ENCODE results near the gene GSTA2.
"Not testable (repeated sequence)": the region's sequence is repeated elsewhere in the genome, so short reads cannot be mapped to it uniquely, and the experiment has no call there.

Gene GSTA2

DNA sequence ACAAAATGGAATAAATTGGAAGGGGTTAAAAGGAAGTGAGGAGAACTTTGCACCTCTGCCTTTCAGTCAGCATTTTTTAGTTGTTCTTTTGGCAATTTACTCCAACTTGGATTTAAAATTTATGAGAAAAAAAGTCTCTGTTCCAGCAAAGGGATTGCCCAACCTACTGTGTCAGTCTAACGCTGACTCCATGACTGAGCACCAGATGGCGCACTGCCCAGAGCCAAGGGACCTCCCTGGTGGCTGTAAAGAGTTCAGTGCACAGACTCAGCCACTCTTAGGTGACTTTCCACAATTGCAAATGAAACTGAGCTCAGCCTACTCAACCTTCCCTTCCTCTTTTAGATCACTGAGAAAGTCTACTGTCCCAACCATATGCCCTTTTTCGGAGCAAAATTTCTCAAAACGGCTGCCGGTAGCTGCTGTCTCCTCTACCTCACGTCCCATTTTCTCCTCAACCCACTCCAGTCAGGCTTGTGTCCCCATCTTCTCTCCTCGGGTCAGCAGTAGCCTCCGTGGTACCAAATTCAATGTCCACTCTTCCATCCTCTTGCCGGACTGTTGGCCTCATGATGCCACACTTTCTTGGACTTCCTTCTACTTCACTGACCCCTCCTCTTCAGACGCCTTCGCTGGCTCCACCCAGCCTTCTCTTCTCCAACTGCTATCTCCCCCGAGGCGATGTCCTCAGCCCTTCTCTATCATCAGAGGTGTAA, 38.7 kb downstream of the GSTA2 start:
- peak; percentile 84 to 87 for DNase-seq

DNA sequence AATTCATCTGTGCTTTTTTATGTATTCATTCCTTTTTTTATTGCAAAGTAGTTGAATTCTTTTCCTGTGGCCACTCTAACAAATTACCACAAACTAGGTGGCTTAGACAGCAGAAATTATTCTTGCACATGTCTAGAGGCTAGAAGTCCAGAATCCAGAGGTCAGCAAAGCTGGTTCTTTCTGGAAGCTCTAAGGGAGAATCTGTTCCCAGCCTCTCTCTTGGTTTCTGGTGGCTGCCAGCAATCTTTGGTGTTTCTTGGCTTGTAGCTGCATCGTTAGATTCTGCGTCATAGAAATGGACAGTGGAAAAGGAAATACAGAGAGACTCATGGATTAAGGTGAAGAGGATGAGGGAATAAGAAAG, 39.3 kb downstream of the GSTA2 start:
- DNase-seq: no peak

DNA sequence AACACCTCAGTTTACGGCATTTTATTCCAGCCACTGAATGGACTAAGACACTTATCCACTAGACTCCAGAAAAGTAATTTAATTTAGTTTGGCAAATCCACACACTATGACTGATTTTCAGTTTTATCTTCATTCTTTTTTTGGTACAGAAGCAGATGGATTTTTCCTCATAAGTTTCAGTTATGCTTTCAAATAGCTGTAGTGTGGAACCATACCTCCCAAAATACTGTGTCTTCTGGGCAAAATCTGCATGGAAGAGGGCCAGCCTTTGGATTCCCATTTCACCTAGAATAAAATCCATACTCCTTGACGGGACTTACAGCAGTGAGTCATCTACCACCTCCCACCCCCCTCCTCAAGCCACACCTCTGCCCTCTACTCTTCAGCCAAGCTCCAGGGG, 43.0 kb downstream of the GSTA2 start:
- DNase-seq: no peak

DNA sequence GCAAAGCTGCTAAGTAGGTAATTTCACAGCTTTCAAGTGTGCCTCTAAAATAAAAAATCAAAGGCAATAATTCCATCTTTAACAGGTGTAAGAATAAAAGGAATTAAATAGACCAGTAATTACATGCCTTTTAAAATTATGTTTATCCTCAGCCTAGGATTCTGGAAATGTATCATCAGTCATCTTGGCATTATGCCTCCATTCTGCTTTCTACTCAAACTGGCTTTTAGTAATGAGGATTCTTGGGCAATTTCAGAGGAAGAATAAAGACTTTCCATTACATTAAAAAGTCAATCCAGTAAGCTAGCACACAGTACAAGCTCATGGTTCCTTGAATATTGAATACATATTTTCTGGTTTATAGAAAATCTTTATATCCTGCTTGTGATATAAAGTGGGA, 44.7 kb downstream of the GSTA2 start:
- DNase-seq: no peak

DNA sequence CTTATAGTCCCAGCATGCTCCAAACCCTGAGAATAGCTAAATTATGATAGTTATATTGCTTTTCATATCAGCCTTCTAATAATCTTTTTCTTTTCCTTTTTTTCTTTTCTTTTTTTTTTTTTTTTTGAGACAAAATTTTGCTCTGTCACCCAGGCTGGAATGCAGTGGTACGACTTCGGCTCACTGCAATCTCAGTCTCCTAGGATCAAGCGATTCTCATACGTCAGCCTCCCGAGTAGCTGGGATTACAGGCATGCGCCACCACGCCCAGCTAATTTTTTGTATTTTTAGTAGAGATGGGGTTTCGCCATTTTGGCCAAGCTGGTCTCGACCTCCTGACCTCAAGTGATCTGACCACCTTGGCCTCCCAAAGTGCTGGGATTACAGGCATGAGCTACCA, 48.5 kb downstream of the GSTA2 start:
- DNase-seq: not testable (repeated sequence)

DNA sequence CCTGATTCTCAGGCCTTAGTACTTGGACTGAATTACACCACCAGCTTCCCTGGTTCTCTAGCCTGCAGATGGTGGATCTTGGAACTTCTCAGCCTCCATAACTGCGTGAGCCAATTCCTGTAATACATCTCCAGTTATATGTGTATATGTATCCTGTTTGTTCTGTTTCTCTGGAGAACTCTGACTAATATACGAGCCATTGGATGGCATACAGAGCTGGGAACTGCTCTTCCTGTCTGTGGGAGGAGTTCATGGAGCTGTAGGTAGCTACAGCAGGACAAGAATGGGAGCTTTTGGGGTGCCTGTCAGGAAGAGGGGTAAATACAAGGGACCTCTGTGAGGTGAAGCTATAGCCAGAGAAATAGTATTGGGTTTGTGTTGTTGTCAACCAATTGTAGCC, 51.1 kb downstream of the GSTA2 start:
- no peak for DNase-seq

DNA sequence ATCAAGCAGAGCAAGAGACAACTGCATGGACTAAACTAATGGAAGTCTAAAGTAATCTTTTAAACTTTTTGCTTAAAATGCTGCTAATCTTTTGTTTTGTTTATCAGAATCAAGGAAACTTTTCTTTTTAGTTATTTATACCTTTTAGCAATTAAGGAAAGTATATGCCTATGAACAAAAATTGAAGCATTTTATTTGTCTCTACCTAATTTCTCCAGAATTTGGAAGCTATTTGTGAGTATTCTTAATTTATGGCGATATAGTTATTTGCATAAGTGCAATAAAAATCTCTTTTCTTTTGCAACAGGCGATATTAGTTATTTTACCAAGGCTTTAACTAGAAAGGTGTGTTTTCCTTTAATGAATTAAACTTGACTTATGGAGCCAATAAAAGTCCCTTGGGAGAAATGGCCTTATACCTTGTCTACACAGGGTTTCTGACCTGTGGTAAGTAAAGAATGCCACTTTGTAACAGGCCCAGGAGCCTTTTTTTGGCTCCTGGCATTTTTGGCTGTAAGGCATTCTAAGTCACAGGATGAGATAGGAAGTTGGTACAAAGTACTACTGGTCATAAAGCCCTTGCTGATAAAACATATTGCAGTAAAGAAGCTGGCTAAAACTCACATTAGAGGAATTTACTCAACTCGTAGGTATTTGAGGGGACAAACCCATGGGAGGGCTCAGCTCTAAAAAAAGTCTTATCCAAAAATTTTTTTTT, 55.2 kb downstream of the GSTA2 start:
- DNase-seq: no peak

DNA sequence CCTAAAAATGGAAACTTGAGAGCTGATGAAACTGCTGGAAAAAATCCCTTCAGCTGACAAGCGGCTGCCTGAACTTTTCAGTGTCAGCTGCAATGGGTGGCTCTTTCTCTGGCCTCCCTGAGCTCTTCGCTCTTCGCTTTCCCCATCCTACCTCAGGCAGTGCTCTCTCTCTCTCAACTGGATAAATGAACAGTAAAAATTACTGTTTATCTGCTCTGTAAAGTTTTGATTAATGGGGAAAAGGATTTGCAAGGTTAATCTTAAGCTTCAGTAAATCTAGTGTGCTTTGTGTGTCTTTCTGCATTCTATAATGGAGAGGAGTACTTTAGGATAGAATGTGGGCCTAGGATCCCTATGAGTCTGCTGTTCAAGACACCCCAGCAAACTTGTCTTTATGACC, 57.3 kb downstream of the GSTA2 start:
- DNase-seq: no peak

DNA sequence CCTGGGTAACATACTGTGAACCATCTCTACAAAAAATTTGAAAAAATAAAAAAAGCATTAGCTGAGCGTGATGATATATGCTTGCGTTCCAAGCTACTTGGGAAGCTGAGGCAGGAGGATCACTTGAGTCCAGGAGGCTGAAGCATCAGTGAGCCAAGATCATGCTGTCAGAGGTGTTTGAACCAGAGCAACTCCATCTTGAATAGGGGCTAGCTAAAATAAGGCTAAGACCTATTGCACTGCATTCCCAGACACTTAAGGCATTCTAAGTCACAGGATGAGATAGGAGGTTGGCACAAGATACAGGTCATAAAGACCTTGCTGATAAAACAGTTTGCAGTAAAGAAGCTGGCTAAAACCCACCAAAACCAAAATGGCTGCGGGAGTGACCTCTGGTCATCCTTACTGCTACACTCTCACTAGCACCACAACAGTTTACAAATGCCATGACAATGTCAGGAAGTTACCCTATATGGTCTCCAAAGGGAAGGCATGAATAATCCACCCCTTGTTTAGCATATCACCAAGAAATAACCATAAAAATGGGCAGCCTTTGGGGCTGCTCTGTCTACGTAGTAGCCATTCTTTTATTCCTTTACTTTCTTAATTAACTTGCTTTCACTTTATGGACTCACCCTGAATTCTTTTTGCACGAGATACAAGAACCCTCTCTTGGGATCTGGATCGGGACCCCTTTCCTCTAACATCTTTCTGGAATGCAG, 58.3 kb downstream of the GSTA2 start:
- DNase-seq: not testable (repeated sequence)

DNA sequence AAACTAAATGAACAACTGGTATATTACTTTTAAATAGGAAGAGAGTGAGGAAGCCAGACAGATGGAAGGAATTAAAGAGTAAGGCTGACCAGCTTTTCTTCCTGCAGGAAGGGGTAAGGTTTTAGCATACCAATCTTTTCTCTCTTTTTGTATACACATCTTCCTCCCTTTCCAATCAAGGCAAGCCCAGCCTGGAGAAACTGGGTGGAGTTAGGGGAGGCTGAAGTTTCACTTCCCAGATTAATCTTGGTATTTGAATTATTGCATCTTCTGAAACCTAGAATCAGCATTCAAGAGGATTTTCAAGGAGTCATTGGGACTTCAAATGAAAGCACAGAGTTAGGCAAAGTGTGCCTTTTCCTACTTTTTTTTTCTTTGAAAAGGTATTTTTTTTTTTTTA, 59.2 kb downstream of the GSTA2 start:
- no peak for DNase-seq

Measured in Kasumi-1 (cell line).